HepG2 (cell line): ENCODE measurements around the gene ZC3H12A. TPM values are rescaled to one million over a fixed set of nuclear protein-coding genes. Genes with fewer than 3 reads are reported as not detected.

Experiments used
- CENPT ChIP-seq: sonication (generic); formaldehyde crosslinking; IDR thresholded peaks from 2 replicates; pipeline ENCODE4 v1.8.0; 2022; ENCODE audit warnings: low read depth, mild to moderate bottlenecking, moderate library complexity, missing genetic modification reagents
- HNRNPH1 ChIP-seq: fragments of 200-400 bp; formaldehyde crosslinking; optimal IDR thresholded peaks from 2 replicates; pipeline ENCODE3; 2017; ENCODE audit warnings: mild to moderate bottlenecking, low read depth, low read length
- JUND ChIP-seq: sonication (generic); formaldehyde crosslinking; IDR thresholded peaks from 2 replicates; pipeline ENCODE4 v1.8.0; 2022; ENCODE audit warnings: mild to moderate bottlenecking, missing genetic modification reagents
- NFE2L1 ChIP-seq: sonication (generic); formaldehyde crosslinking; IDR thresholded peaks from 2 replicates; pipeline ENCODE4 v1.4.0; 2020; ENCODE audit warnings: missing genetic modification reagents, mild to moderate bottlenecking, borderline replicate concordance
- RFX3 ChIP-seq: IDR thresholded peaks from 2 replicates; pipeline ENCODE4 v1.6.1; 2016; ENCODE audit warnings: missing biosample characterization, missing genetic modification reagents
- SMC3 ChIP-seq: IDR thresholded peaks from 2 replicates; pipeline ENCODE4 v1.6.1; 2011; ENCODE audit warnings: low read length, improper control_type of control experiment
- SNAPC5 ChIP-seq: sonication (generic); formaldehyde crosslinking; IDR thresholded peaks from 2 replicates; pipeline ENCODE4 v1.8.1; 2023; ENCODE audit warnings: mild to moderate bottlenecking, missing genetic modification reagents, borderline replicate concordance
- ZNF274 ChIP-seq: sonication (generic); formaldehyde crosslinking; IDR thresholded peaks from 2 replicates; pipeline ENCODE4 v1.5.1; 2020; ENCODE audit warnings: mild to moderate bottlenecking, missing genetic modification reagents
- ZNF282 ChIP-seq: fragments of 450-650 bp; IDR thresholded peaks from 2 replicates; pipeline ENCODE4 v1.6.1; 2018; ENCODE audit not compliant: partially characterized antibody
- ZNF343 ChIP-seq: sonication (generic); formaldehyde crosslinking; IDR thresholded peaks from 2 replicates; pipeline ENCODE4 v1.4.0; 2020; ENCODE audit warnings: mild to moderate bottlenecking, missing genetic modification reagents
- polyA plus RNA-seq, 8 experiments: library from polyadenylated mRNA; depleted of rRNA in 3 of 8; stranded (reverse) in 7 of 8; unstranded in 1 of 8; fragments of >200 nt; fragmentation: Illumina TruSeq in 4 of 8; extraction: Trizol in 4 of 8; gene quantifications; 2 replicates each; pipeline versions ENCODE4 v1.2.1 to v1.2.3, GENCODE V29; 2011 to 2016; ENCODE audit warnings: low read depth in 4 of 8, missing spikeins in 1 of 8, mixed read lengths in 1 of 8; ENCODE audit not compliant: insufficient read depth in 1 of 8
- total RNA-seq, 5 experiments: library from RNA; depleted of rRNA; stranded (reverse); fragments of >200 nt; fragmentation: Illumina TruSeq; extraction: Trizol; gene quantifications; 2 replicates each; pipeline ENCODE4 v1.2.3, GENCODE V29; 2016; ENCODE audit warnings: low read depth in 1 of 5
- TF ChIP-seq, protein P1 (sequence below): sonication (generic); formaldehyde crosslinking; IDR thresholded peaks from 2 replicates; pipeline ENCODE4 v1.5.0; 2020; ENCODE audit warnings: missing genetic modification reagents, mild to moderate bottlenecking, borderline replicate concordance
- TF ChIP-seq, protein P2 (sequence below): sonication (generic); formaldehyde crosslinking; IDR thresholded peaks from 2 replicates; pipeline ENCODE4 v1.4.0; 2020; ENCODE audit warnings: missing genetic modification reagents, borderline replicate concordance

The ZC3H12A gene
- total and polyA plus RNA-seq, 2 of the 13 experiments (the other 11 are each of a cell fraction or from before 2014, with no cell fraction given), result 6.8 to 13.3 TPM

DNA sequence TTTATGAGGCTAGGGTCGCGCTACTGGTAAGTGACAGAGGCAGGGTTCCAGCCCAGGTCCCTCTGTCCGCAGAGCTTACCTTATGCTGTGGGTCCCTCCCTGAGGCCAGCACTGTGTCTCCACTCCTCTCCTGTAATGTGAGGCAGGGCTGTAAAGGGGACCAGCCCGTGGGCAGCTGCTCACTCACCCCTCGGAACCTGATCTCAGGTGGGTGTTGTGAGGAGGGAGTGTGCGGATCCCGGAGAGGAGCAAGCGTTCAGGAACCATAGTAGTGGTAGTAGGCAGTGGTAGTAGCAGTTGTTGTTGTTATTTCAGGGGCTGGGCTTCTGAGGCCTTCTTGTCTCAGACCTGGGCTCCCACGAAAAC lies 1.7 kb downstream of the ZC3H12A start (continued):
- TF ChIP-seq, protein P1, sequence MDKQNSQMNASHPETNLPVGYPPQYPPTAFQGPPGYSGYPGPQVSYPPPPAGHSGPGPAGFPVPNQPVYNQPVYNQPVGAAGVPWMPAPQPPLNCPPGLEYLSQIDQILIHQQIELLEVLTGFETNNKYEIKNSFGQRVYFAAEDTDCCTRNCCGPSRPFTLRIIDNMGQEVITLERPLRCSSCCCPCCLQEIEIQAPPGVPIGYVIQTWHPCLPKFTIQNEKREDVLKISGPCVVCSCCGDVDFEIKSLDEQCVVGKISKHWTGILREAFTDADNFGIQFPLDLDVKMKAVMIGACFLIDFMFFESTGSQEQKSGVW, result no peak
- no peak for TF ChIP-seq RFX3 (CRISPR knock-in tag)
- no peak for TF ChIP-seq ZNF274 (CRISPR knock-in tag)
- TF ChIP-seq JUND, result no peak
- TF ChIP-seq ZNF343 (CRISPR knock-in tag), result no peak
- TF ChIP-seq CENPT (CRISPR knock-in tag), result 0 out of 2 replicates have a peak, but pooled peaks have one; percentile 18
- TF ChIP-seq, protein P2, sequence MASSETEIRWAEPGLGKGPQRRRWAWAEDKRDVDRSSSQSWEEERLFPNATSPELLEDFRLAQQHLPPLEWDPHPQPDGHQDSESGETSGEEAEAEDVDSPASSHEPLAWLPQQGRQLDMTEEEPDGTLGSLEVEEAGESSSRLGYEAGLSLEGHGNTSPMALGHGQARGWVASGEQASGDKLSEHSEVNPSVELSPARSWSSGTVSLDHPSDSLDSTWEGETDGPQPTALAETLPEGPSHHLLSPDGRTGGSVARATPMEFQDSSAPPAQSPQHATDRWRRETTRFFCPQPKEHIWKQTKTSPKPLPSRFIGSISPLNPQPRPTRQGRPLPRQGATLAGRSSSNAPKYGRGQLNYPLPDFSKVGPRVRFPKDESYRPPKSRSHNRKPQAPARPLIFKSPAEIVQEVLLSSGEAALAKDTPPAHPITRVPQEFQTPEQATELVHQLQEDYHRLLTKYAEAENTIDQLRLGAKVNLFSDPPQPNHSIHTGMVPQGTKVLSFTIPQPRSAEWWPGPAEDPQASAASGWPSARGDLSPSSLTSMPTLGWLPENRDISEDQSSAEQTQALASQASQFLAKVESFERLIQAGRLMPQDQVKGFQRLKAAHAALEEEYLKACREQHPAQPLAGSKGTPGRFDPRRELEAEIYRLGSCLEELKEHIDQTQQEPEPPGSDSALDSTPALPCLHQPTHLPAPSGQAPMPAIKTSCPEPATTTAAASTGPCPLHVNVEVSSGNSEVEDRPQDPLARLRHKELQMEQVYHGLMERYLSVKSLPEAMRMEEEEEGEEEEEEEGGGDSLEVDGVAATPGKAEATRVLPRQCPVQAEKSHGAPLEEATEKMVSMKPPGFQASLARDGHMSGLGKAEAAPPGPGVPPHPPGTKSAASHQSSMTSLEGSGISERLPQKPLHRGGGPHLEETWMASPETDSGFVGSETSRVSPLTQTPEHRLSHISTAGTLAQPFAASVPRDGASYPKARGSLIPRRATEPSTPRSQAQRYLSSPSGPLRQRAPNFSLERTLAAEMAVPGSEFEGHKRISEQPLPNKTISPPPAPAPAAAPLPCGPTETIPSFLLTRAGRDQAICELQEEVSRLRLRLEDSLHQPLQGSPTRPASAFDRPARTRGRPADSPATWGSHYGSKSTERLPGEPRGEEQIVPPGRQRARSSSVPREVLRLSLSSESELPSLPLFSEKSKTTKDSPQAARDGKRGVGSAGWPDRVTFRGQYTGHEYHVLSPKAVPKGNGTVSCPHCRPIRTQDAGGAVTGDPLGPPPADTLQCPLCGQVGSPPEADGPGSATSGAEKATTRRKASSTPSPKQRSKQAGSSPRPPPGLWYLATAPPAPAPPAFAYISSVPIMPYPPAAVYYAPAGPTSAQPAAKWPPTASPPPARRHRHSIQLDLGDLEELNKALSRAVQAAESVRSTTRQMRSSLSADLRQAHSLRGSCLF (CRISPR knock-in tag), result no peak
- no peak for TF ChIP-seq SNAPC5 (CRISPR knock-in tag)
- no peak for TF ChIP-seq ZNF282
- no peak for TF ChIP-seq SMC3
- TF ChIP-seq NFE2L1 (CRISPR knock-in tag), result no peak
- no peak for TF ChIP-seq HNRNPH1
